Stimulated activated CD4-positive, alpha-beta T cell treated with anti-CD3 and anti-CD28 coated beads, TNF-alpha, amount 100 ng/mL, for 4 hours (primary cell): ENCODE data around the gene SH2D4B.

ENCODE experiments used
- DNase-seq, 3 experiments: peaks; one replicate each; pipeline ENCODE4 v3.0.0-alpha.2; 2020; ENCODE audit warnings: low read depth in 3 of 3

The SH2D4B gene

DNA sequence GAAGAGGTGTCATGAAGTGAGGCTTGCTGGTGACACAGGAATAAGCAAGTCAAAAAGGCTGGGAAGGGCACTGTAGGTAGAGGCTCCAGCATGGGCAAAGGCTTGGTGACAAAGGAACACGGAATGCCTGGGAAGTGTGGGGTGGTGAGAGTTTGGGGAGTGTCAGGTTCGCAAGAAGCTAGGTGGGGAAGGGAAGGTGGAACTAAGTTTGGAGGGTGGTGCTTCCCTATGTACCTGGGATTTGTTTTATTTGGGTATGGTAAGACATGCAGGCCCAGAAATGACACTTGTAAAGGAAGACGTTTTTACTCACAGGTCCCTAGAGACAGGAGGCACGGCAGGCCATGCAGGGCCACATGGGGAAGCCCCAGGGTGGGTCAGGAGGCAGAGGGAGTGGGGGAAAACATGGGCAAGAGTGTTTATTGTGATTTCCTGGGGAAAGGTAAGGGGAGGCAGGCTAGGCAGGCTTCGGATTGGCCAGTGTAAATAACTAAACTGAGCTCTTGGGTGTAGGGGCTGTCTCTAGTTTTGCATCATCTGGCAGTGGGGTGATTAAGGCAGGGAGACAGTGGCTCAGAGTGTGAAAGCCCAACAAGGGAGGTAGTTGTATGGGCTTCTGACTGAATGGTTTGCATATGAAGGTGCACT, 52.1 kb downstream of the SH2D4B start:
- no peak for DNase-seq

DNA sequence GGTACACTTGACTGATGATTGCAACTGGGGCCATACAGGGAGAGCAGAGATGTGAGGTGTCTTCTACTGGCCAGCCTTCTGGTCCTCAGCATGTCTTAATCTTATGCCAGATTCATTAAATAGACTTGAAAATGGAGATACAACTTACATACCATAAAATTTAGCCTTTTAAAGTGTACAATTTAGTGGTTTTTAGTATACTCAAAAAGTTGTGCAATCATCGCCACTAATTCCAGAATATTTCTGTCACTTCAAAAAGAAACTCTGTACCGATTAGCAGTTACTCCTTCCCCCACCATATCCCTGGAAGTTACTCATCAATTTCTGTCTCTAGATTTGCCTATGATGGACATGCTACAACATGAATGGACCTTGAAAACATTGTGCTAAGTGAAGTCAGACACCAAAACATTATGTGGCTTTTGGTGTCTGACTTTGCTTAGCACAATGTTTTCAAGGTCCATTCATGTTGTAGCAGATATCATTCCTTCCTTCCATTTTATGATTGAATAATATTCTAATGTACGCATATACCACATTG, 53.0 kb downstream of the SH2D4B start:
- no peak for DNase-seq

DNA sequence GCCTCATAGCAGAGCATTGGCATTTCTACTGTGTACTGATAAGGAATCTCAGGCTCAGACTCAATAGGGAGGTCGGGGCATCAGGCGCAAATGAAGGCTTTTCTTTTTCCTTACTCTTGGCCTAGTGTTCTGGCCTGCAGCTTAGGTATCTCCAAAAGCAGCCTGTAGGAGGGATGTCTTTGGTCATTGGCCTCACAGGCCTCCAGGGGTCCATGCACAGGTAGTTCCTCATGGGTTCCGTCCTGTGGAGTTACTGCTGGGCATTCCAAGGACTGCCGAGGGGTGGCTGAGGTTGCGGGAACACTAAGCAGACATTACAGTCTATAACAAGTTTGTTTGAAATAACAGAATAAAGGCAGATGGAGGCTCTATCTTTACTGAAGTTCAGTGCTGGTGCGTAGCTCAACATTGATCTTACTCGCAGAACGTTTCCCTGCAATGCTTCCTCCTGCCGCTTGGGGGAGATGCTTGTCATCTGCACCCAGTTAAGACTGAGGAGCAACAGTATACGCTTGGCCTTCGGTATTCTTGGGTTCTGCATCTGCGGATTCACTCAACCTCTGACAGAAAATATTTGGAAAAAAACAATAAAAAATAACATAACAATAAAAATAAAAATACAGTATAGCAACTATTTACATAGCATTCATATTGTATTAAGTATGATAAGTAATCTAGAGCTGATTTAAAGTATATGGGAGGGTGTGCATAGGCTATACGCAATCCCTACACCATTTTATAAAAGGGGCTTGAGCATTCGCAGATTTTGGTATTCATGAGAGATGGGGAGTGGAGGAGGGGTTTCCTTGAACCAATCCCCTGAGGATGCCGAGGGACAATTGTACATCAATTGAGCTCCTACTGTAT, 58.9 kb downstream of the SH2D4B start:
- no peak for DNase-seq

DNA sequence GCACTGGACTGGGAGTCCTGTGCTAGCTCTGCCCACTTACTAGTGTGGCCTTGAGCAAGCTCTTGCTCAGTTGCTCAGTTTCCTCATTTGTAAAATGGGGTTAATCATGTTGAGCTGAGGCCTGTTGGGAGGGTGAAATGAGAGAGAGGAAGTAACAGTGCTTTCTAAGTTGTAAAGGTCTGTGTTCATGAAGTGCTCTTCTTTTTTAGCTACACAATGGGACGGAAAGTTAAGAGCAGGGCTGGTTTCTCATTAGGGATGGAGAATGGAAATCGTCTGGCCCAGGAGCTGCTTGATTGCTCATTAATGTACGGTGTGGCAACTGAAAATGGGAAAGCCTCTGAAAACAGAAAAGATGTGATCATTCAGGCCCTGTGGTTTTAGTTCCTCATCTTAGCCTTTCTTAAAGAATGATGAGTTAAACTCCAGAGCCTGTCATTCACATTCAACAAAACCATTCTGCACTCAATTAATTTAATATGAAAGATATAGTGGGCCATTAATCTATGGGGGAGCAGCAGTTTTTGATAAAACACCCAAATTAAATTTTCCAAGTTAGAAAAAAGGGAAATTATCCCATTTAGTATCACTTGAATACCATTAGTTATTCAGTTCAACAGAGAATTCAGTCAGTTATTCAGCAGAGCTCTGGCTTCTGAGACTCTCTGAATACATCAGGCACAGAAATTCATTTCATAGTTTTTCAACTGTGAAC, 60.5 kb downstream of the SH2D4B start:
- no peak for DNase-seq

DNA sequence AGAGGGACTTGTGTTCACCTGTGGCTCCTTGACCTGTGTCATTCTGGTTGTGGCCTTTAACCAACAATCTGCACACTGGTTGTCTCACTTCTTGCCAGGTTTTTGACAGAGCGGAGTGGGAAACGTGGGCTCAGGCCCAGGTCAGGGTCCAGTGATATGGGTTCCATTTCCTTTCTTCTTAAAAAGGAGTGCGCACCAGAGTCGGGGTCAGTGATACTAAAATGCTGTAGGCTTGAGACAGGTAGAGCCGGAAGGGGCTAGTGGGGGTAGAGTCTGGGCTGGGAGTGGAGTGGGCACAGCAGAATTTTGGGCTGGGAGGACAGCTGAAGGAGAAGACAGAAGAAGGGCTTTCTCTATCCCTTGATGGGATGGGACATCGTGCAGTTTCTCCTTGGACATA, 61.2 kb downstream of the SH2D4B start:
- no peak for DNase-seq

DNA sequence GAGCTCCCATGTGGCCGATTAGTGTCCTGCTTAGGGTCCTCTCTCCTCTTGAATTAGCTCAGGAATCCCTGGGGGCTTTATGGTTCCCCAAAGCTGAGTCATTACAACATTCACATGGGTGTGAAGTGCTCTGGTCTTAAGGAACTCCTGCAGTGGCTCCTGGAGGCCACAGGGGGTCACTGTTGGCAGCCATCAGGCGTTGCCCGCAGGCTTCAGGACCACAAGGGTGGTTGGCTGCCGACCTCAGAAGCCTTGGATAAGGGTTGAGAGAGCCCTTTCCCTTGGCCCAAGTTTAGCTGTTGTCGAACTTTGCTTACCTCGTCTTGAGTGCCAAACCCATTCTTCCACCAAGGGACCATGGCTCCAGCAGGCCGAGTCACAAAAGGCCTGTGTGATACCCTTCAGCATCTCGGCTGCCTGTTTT, 61.7 kb downstream of the SH2D4B start:
- DNase-seq: no peak

DNA sequence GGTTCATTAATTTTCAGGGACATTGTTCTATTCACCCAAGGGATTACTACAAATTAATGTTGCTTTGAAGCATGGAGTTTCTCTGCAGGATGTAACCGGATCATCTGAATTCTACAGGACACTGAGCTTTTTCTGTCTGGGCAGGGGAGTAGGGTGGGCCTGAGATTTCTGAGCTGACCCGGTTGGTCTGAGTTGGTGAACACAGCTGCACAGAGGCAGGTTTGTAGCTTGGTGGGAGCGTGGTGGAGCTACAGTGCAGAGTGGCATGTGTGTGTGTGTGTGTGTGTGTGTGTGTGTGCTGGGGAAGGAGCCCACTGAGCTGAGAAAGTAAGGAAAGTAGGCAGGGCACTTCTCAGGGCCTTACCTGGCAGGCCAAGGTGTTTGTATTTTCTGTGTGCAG, 62.6 kb downstream of the SH2D4B start:
- no peak for DNase-seq

DNA sequence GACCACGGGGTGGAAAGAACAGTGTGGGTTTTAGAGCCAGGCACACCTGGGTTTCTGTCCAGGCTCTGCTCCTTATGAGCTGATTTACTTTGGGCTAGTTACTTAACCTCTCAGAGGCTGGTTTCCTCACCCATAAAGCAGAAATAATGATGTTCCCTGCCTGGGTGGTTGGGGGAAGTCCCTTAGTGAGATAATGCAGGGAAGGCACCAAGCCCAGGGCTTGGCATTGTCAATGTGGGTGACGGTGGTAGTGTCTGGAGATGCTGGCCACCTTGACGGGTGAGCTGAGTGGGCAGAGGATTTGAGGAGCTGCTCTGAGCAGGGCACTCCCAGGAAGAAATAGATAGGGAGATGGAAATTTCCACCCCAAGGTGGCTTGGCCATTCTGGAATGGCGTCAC, 65.2 kb downstream of the SH2D4B start:
- no peak for DNase-seq

DNA sequence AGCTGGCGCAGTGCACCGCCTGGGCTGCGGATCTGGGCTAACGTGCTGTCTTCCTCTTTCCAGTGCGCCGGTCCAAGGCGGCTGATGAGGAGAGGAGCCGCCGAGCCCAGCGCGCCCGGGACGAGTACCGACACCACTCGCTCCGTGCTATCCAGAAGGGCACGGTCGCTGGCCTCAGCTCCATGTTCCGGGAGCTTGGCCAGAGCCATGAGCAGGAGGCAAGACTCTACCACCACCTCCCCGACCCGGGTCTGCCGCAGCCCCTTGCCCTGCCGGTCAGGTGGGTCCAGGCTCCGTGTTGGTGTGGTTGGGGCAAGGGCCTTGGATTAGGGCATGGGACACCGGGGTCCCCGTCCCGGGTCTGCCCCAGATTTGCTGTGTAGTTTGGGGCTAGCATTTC, 65.8 kb downstream of the SH2D4B start:
- DNase-seq: no peak

DNA sequence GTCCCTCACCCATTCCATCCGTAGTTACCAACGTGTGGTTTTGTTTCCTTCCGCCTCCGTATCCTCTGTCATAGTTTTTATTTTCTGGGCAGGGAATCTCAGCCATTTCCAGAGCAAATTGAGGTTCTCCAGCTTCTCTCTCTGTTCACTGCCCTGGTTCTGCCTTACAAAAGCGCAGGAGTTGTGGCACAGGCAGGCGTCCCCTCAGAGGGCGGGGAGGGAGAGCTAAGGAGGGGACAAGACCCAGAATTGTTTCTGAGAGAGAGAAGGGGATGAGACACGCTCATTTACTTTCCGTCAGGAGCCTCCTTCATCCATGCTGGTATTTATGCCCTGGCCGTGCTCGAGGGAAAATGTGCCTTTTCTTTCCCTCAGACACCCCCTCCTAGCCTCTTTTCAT, 71.0 kb downstream of the SH2D4B start:
- DNase-seq: no peak

DNA sequence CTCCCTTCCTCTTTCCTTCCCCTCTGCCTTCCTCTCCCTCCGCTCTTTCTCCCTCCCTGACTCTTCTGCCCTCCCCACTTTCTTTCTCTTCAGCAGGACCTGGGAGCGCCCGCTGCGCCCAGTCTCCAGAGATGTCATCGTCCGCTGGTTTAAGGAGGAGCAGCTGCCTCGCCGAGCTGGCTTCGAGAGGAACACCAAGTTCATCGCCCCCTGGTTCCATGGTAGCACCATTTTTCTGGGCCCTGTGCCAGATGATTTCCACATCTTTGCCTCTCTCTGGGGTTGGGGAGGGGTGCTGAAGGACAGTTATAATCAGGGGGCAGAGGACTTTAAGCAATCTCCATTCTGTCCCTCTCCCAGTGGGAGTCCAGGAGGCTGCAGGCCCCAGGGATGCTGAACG, 71.6 kb downstream of the SH2D4B start:
- no peak for DNase-seq

DNA sequence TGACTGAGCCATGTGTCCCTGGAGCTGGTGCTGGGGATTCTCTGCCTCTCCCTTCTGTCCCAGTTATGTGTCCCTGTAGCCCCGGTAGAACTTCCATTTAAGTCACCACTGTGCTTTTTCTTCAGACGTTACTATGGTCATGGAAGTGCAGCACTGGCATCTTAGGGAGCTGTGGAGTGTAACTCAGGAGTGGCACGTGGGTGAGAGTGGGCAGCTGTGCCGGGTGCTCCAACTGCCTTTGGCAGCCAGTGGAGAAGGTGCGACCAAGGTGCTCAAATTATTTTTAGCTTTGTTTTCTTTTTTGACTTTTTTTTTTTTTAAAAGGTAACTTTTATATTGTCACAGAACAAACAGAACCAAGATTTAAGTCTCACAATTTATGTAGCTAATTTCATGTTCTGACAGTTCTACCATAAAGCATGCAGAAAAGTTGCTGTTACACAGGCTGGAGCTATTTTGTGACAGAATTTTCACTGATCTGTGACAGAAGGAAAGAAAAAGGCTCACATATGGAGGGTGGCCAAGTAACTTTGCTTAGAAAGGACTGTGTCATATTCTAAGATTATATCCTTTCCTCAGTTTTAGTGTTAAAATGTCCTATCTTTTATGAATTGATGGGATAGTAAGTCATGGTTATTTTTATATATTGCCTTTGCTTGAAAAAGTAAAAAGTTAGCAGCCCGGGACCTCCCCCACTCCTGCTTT, 73.9 kb downstream of the SH2D4B start:
- no peak for DNase-seq

DNA sequence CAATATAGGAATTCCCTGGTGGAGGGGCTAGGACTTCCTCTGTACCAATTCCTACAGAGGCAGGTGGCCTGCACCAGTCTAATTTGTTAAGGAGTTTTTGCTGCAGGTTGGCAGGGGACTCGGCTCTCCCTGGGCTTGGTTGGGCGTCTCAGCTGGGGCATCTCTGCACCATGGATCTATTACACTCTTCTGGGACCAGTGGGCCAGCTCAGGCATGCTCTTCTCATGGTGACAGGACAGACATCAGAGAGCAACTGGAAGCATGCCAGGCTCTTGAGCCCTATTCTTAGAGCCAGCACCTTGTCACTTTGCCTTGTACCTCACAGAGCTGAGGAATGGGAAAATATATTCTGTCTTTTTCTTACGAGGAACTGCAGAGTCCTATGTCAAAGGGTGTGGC, 74.6 kb downstream of the SH2D4B start:
- DNase-seq: no peak

DNA sequence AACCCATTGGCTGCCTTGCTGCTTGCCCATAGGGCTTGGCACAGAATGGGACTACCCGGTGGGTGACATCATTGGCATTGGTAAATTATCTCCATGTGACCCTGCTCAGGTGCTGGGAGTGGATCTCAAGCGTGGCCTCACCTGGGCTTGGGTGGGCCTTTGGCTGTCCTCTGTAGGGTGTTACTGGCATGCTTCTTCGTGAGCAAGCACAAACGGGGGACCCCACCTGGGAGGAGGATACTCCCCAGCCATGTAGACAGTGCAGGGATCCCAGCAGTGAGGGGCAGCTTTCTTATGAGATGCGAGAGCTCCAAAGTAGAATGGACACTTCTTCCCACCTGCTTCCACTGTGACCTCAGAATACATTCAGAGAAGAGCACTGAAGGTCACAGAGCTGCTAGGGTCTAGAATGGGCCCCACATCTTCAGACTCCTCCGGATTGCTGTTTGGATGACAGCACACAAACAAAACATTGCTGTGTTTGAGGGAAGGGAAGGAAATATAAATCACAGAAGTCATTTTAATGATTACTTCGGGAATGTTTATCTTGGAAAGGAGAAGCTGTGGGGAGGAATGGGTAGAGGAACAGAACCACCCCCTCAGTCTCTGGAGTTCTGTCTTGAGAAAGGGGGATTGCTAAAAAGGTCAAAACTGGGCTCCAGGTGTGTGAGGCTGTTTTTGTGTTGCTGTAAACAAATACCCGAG, 75.9 kb downstream of the SH2D4B start:
- no peak for DNase-seq

DNA sequence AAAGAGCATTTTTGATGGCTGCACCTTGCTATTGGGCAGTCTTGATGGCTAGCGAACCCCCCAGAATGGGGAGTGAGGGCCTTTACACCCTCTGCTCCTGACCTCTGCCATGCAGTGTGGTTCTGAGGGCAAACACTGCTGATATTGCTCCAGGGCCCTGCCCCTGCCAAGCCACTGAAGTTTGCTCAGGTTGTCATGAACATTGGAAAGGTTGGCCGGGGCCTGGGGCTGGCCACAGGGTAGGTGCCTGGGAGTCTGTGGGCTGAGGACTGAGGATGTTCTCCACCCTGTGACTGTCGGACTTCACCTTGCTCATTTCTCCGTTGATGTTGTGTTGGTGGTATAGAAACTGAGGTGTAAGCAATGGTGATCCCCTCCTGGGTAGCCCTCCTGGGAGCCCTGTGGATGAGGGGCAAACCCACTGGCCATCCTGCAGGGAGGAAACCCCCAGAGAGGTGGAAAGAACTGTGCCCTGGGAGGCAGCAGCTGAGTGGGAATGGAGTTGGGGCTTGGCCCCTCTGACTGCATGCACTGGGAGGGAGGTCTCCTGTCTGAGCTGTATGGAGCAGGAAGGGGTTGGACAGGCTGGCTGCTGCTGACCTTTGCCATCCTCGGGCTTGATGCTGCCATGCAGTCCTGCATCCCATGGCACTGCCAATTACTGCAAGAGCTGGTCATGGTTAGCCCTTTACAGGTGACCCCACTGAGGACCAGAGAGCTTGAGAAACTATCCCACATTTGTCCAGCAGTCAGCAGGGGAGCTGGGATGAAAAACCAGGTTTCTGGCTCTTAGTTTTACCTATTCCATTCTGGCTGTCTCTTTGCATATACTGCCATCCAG, 77.1 kb downstream of the SH2D4B start:
- DNase-seq: no peak

DNA sequence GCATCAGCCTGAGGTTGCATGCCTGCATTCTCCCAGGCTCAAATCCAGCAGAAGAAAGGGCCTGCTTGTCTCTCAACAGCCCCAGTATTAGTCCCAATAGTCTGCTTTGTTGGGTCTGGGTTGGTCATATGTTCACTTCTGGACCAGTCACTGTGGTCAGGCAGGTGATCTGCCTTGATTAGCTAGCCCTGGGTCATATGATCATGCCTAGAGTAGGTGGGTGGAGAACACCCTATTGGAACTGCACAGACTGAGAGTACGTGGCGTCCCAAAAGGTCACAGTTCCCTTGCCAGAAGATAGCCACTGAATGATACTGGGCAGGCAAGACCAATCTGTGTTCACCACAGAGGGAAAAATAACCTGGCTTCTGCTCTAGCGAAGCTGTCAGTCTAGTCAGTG, 80.1 kb downstream of the SH2D4B start:
- no peak for DNase-seq

DNA sequence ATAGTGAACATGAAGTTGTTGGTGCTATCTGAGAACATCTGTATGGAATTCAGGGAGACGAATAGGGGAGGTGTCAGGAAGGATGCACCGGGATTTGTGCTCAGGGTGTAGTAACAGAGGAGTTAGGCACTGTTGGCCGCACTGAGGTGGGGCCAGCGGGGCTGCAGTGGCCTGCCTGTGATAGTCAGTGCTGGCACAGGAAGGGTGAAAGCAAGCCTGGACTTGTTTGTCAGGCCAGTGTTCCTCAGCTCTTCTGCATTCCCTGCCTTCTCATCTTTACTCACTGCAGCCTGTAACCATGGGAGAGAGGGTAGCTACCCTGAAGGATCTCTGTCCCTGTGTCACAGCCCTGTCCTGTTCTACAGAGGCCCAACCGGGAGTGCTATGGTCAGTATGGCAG, 81.3 kb downstream of the SH2D4B start:
- no peak for DNase-seq

DNA sequence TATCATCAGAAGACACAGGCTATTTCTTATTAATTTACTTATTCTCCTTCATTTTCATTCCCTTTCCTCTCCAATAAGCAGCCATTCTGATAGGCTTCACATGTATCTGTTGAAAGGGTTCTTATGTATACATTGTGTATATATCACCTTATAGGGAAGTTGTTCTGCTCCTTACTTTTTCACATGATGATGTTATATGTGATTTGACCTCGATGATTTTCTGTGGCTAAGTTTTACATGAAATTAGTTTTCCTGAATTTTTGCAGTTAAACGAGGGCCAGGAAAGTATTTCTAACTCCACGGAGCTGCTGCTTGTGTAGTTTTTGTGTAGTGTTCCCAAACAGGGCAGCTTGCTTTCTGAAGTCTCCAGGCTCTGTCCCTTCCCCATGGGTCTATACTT, 84.5 kb downstream of the SH2D4B start:
- DNase-seq: no peak

DNA sequence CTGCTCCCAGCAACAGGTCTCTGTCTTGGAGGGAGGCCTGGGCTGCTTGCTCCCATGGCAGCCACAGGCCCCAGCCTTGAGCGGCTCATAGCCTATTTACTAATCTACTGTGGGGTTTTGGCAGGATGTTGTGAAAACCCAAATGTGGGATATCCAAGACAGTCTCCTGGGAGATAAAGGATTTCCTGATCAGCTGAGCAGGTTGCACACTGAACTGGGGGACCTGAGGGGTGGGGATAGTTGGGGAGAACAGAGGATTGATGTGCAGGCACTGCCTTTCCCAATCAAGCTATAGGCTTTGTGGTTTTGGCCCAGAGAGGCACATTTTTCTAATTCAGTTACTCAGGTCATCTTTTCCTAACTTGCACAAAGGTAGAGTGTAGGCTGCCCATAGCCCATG, 92.6 kb downstream of the SH2D4B start:
- DNase-seq: no peak

DNA sequence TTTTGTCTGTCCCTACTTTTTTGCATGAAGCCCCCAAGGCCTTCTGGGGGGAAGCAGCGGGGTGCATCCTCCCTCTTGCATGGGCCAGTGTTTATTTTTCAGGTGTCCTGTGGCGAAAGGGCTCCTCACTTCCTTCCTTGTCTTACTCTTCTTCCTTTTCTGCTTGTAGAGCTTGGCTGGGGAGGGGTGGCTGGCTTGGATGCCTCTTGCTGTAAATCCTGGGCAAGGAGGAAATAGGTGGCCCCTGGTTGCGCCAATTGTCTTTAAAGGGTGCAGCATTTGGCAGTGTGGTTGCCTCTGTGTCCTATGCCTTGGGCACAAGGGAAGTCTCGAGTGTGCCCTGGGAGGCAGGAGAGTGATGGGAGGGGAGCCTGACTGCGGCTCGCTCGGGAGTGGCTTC, 95.0 kb downstream of the SH2D4B start:
- no peak for DNase-seq
